IPS-18c (cell line): ENCODE results near the gene MTFR2.
"Not testable (repeated sequence)": the region's sequence is repeated elsewhere in the genome, so short reads cannot be mapped to it uniquely, and the experiment has no call there.

Experiments
- H3K4me3 ChIP-seq: 2 replicates; pipeline ENCODE4 v1.7.0; 2013; ENCODE audit warnings: low read depth, mild to moderate bottlenecking, low read length, moderate library complexity; ENCODE audit not compliant: insufficient read depth
- H3K9me3 ChIP-seq: one replicate; pipeline ENCODE4 v1.6.1; 2013; ENCODE audit warnings: mild to moderate bottlenecking, low read length, moderate library complexity; ENCODE audit not compliant: control insufficient read depth, insufficient read depth

Gene MTFR2

DNA sequence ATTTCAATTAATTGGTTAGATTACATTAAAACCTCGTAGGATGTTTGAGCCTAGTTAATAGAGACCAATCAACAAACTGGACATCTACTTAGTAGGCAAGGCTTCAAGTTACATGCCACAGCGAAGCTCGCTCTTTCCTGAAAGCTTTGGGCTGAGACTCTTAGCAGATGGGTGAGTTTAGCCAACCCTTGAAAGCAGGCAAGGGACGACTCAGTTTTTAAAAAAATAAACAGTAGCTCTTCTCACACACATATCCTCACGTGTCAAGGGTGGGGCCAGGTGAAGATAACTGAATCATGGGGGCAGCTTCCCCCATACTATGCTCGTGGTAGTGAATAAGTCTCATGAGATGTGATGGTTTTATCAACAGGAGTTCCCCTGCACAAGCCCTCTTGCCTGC lies 775 bp downstream of the MTFR2 start:
- H3K9me3 ChIP-seq = no peaks in the 10 kb centered on the region

DNA sequence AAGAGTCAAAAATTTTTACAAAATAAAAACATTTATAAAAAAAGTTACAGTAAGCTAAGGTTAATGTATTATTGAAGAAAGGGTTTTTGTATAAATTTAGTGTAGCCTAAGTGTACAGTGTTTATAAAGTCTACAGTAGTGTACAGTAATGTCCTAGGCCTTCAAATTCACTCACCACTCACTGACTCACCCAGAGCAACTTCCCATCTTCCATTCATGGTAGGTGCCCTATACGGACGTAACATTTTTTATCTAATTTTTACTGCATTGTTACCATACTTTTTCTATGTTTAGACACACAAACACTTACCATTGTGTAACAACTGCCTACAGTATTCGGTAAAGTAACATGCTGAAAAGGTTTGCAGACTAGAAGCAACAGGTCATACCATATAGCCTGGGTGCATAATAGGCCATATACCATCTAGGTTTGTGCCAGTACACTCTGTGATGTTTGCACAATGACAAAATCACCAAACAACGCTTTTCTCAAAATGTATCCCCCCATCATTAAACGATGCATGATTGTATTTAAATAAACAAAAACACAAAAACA lies 6.0 kb downstream of the MTFR2 start:
- Histone ChIP-seq H3K4me3 (no peak overlapping the region), H3K9me3 (no peaks in the 10 kb centered on the region)

More for the DNA sequence above, 775 bp downstream of the MTFR2 start:
- H3K4me3 ChIP-seq = peak overlapping the region; percentile 95

DNA sequence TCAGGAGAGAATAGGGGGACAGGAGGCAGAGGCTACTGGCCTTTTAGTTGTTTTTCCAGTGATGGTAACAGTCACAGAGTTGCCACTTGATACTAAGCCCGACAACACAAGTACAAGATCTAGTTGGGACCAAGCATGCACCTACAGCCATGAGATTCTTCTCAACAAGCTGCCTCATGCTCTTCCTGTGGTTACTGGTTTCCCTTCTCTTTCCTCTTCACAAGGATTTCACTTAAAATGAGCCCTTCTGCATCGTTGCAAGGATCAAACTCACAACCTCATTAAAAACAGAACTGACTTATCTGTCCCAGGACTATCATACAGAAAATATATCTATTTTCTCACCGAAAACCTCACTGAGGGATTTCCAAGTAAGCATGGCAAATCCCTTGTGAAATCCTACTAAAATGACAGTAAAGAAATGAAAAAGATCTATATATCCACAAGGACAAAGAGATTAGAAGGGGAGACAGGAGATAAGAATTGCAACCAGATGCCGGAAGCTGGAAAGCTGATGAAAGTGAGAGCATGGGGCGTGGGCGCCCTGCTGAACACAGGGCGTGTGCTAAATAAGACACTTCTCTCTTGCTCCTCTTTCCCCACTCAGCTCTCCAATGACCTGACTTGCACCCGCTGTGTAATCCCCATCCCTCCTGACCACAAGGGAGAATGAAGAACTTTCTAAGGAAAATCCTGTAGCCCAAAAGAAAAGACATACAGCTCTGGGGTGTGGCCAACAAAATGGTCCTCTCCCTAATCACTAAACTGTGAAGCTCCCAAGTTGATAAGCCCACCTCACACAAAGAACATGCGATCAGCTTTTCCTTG lies 13.4 kb downstream of the MTFR2 start:
- H3K4me3 ChIP-seq = no peak overlapping the region
- H3K9me3 ChIP-seq = no peaks in the 10 kb centered on the region

DNA sequence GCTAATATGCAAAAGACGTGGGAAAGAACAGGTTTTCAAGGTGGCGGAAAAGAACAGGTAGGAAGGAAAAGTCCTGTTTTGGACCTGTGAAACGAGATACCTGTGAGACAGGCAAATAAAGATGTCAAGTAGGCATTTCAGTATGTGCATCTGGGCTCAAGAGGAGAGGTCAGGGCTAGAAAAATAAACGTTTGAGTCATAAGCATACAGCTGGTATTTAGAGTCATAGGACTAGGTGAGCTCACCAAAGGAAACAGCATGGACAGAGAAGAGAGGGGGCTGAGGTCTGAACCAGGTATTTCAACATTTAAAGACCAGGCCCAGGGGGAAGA lies 14.9 kb downstream of the MTFR2 start:
- no peak overlapping the region for H3K4me3 ChIP-seq
- H3K9me3 ChIP-seq = no peaks in the 10 kb centered on the region

DNA sequence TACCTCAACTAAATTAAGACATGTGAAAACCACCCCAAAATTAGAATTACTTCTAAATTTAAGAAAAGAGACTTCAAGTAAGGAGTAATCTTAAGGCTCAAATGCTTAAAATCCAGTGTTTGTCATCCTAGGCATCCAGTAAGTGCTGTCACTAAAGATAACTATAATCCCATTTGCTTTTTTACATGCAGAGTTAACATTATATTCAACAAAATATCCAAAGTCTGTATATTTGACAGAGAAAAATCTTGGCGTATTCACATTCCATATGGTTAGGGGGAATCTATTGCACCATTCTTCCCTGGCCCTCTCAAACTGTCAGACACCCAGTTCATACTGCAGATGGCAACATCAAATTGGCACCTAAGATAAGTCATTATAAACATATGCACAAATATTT lies 17.4 kb downstream of the MTFR2 start:
- H3K4me3 ChIP-seq = no peak overlapping the region

DNA sequence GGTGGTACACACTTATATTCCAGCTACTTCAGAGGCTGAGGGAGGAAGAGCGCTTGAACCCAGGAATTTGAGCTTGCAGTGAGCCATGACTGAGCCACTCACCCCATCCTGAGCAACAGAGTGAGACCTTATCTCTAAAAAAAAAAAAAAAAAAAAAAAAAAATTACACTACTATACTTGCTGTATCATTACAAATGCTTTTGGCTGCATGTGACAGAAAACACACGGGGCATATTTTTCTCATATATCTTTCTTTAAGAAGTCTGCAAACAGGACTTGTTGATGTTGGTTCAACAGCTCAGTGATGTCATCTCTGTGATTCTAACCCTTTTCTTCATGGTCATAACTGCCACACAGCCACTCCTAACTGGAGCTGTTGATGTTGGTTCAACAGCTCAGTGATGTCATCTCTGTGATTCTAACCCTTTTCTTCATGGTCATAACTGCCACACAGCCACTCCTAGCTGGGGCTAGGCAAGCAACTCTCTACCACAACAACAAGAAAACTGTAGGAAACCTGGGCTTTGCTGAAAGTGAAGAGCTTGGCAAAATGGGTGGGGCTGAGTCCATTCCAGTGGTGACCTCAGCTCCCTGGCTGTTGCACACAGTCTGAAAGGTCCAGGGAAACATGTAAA lies 19.8 kb downstream of the MTFR2 start:
- no peaks in the 10 kb centered on the region for H3K9me3 ChIP-seq
- no peak overlapping the region for H3K4me3 ChIP-seq

More for the DNA sequence above, 17.4 kb downstream of the MTFR2 start:
- no peaks in the 10 kb centered on the region for H3K9me3 ChIP-seq

DNA sequence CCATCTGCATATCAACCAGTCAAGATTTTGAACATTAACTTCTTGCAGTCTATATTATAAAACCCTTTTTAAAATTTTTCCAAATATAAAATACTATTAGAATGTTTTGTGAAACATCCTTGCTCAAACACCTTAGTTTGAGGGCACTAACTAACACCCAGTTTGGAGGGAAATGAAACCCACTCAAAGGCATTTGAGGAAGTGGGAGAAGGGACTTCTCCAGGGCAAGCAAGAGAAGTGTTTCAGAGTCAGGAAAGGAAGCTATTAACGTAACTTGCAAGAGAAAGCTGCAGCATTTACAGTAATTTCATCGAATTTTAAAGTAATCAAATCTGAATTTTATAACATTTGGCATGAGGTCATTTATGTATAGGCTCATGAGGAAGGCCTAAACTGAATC lies 21.3 kb downstream of the MTFR2 start:
- no peaks in the 10 kb centered on the region for H3K9me3 ChIP-seq

DNA sequence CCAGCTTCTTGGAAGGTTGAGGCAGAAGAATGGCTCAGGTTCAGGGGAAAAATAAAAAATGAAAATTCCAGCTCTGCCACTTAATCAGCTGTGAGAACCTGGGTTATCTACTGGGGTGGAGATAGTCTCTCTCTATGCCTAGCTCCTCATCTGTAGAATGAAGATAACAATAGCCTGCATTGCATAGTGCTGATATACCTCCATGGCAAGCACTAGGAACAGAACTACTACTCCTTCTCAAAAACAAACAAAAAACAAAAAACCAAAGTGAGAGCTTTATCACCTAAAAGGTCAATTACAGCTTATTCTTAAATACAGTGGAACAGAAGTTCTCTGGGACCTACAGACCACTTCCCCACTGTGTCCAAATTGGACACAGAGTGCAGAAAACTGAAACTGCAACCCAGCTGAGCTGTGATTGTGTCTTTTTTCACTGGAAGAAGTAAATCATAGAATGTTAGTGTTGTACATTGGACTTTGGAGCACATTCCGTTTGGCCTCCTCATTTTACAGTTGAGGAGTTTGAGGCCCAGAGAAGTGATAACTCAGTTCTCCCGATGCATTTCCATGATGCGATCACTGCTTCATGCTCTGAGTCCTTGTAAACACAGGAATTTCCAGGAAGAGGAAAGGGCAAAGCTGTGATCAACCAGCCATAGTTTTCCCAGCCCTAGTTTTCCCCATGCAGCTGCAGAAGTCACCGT lies 23.3 kb downstream of the MTFR2 start:
- Histone ChIP-seq H3K9me3 (no peaks in the 10 kb centered on the region), H3K4me3 (no peak overlapping the region)

More for the DNA sequence above, 21.3 kb downstream of the MTFR2 start:
- H3K4me3 ChIP-seq = no peak overlapping the region

DNA sequence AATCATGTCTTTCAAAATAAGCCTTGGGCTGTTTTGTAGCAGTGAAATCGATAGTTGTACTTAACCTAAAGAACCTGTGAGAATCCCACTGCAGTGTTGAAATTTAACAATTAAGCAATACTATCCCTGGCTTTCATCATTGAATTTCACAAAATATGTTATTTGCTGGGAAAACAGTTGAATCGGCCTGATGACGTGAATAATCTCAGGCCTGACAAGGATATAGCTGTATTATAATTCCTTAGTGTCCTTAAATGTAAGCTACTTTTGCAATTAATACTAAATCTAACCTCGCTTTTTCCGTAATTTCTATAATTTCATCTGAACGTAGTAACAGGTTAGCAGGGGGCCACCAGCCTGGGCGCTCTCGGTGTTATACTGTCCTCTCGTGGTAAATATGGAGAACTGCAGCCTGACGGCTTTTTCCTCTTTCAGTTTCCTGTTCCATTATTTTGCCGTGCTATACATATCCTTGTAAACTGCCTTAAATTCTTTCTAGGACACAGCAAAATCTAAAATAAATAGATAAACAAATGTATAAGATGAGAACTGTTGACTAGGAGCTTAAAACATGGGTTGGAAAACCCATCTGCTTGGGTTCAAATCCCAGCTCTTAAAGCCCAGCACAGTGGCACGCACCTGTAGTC lies 24.0 kb downstream of the MTFR2 start:
- Histone ChIP-seq H3K4me3 (no peak overlapping the region), H3K9me3 (no peaks in the 10 kb centered on the region)

DNA sequence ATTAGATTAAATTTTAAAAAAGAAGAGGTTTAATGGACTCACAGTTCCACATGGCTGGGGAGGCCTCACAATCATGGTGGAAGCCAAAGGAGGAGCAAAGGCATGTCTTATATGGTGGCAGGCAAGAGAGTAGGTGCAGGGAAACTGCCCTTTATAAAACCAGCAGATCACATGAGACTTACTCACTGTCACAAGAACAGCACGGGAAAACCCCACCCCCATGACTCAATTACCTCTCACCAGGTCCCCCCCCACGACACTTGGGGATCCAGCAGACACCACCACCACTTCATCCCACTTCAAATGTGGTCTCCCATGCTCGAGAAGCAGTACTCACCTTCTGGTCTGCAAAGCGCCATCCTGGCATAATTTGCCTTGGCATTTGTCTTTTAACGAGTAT lies 24.6 kb downstream of the MTFR2 start:
- Histone ChIP-seq H3K4me3 (no peak overlapping the region), H3K9me3 (no peaks in the 10 kb centered on the region)

DNA sequence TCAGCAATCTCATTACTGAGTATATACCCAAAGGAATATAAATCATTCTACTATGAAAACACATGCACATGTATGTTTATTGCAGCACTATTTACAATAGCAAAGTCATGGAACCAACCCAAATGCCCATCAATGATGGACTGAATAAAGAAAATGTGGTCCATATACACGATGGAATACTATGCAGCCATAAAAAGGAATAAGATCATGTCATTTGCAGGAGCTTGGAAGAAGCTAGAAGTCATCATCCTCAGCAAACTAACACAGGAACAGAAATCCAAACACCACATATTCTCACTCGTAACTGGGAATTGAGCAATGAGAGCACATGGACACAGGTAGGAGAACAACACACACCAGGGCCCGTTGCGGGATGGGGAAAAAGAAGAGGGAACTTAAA lies 25.1 kb downstream of the MTFR2 start:
- H3K9me3 ChIP-seq, H3K4me3 ChIP-seq: not testable (repeated sequence)

DNA sequence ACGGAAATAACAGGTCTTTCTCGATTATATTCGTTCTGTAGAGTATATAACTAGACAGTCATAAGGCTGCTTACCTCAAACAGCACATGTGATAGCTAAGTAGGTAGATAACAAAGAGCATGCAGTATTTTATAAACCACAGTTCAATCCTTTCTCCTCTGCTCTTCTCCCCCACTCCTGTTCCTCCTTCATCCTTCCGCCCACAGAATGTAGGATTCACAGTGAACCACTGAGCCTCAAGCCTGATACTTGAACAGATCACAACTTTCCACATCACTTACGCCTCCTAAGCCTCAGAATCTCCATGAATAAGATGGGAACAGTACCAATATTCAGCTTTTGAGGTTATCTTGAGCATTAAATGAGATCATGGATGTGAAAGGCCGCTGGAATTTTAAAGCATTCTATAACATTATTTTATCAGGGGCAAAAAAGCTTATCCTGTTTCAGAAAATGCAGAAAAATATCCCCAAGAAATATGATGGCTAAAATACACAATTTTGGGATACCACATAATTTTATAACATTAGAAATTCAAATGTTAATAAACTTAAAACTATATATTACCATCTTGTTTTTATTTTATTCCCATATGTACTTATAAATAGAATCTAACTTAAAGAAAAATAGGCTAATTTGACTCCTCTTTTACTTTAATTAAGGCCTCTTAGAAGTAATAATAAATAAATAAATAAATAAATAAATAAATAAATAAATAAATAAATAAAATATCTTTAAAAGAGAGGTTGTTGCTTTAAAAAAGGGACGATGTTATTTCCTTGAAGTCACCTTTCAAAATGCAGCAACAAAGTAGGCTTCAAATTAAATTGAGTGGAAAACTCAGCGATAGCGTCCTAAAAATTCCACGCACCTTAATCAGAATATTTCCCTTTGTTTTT lies 33.4 kb downstream of the MTFR2 start:
- no peak overlapping the region for H3K4me3 ChIP-seq
- no peaks in the 10 kb centered on the region for H3K9me3 ChIP-seq

DNA sequence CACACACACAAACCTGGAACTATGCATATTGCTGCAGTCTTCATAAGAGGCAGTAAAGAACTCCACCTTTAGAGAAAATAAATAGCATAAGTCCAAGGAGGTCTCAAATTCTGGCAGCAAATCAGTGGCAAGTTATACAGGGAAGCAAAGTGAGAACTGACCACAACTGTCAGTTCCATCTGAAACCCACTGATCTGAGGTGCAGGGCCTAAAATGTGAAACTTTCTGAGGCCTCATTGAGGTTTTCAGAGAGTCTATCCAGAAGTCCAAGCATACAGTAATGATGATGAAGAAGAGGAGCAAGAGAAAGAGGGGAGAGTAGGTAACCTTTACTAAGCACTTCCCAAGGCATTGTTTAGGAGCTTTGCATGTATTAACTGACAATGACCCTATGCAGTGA lies 36.3 kb downstream of the MTFR2 start:
- Histone ChIP-seq H3K9me3 (no peaks in the 10 kb centered on the region), H3K4me3 (no peak overlapping the region)

DNA sequence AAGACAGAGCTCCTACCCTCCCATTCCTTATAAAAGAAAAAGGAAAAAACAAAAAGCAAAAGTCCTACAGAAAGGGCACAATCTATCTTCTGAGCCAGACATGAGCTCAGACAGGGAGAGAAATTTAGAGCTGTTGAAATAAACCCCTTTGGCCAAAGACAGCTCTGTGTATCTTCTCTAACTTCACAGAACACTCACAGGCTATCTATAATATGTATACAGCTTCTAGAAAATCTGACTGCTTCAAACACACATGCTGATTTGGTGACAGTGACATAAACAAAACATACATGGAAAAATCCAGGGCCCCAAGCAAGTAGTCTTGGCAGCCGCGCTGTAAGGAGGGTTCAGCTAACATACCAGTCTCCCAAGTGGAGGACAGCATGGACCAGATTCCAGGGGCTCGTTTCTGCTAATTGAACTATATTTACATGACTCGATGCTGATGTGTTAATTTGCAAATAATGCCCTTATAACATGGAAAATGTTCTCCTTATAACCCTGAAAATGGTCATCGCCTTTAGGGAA lies 37.0 kb downstream of the MTFR2 start:
- no peaks in the 10 kb centered on the region for H3K9me3 ChIP-seq
- no peak overlapping the region for H3K4me3 ChIP-seq

DNA sequence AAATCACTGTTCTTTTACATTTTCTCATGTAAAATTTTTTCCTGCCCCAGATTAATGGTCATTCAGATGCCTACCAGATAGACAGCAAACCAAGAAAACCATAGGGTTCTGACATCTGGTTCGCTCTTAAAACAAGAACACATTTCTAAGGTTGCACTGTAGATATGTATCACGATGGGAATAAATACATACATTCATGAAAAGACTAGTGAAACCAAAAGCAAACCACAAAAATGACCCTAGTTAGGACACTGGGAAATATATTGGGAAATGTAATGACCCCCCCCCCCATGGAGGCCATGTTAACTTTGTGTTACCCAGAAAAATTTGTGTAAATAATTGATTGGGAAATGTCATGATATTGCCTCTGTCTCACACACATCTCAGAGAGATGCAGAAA lies 37.5 kb downstream of the MTFR2 start:
- Histone ChIP-seq H3K9me3 (no peaks in the 10 kb centered on the region), H3K4me3 (no peak overlapping the region)

DNA sequence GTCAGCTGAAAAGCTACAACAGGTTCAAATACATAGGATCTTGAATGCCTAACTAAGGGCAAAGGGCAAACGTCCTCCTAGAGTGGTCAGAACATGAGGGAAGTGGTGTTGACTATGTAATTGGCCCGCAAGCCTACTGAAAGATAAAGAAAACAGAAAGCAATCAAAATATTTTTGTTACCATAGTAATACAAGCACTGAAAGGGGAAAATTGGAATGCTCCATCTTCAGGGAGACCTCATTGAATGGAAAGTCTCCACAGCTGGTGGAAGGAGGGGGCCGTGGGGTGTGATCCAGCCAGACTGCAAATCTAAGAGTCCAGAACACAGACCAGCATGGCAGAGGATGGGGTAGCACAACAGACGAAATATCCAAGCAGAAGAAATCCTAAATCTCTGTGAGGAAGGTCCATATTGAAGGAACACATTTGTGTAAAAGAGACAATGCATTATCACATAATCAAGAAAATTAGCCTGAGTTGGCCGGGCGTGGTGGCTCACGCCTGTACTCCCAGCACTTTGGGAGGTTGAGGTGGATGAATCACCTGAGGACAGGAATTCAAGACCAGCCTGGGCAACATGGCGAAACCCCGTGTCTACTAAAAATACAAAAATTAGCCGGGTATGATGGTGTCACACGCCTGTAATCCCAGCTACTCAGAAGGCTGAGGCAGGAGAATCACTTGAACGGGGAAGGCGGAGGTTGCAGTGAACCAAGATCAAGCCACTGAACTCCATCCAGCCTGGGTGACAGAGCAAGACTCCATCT lies 39.5 kb downstream of the MTFR2 start:
- Histone ChIP-seq H3K4me3 (no peak overlapping the region), H3K9me3 (no peaks in the 10 kb centered on the region)
